Neuron (in vitro differentiated cells): ENCODE results near the gene SOAT2.
"Not testable (repeated sequence)": the region's sequence is repeated elsewhere in the genome, so short reads cannot be mapped to it uniquely, and the experiment has no call there.

Experiments used
- H2AFZ ChIP-seq: one replicate; pipeline ENCODE4 v1.6.1; 2013; ENCODE audit warnings: low read depth, mild to moderate bottlenecking, inconsistent platforms, low read length, moderate library complexity
- H3K27me3 ChIP-seq: one replicate; pipeline ENCODE4 v1.6.1; 2013; ENCODE audit warnings: low read length; ENCODE audit not compliant: insufficient read depth
- H3K36me3 ChIP-seq: one replicate; pipeline ENCODE4 v1.6.1; 2013; ENCODE audit warnings: low read length; ENCODE audit not compliant: insufficient read depth
- H3K4me1 ChIP-seq: one replicate; pipeline ENCODE4 v1.6.1; 2013; ENCODE audit warnings: low read length; ENCODE audit not compliant: insufficient read depth
- H3K4me3 ChIP-seq: 2 replicates; pipeline ENCODE4 v1.5.1; 2013; ENCODE audit warnings: mild to moderate bottlenecking, low read length, moderate library complexity
- H3K9me3 ChIP-seq: one replicate; pipeline ENCODE4 v1.6.1; 2013; ENCODE audit warnings: low read length

Gene SOAT2

DNA sequence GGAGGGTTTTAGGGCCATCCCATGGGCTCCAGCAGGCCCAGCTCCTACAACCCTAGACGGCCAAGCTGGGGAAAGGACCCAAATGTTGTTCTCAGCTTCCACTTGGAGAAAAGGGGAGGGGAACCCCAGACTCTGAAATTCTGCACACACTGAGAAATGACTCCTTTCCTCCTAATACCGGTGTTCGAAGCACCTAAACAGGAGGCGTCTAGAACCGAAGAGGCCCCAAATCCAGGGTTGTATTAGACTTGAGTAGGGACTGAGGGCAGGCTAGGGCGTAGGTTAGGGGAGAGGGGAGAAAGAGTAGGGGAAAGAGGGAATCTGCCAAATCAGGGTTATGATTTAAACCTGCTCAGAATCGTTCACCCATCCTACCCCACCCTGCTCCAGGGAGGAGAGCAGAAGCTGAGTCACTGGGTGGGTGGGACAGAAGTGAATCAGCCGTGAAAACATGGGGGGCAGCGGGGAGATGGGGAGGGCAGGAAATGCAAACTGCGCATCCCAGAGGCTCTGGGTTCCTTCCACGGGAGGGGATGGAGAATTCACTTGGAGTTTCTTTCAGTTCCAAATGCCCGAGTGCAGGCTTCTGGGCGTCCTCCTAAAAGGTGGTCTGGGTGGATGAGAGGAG is 4.8 kb upstream of the SOAT2 start:
- H3K36me3 ChIP-seq, result no peaks in the 10 kb centered on the region
- no peaks in the 10 kb centered on the region for H3K9me3 ChIP-seq
- peak overlapping the region; percentile 73 for H2AFZ ChIP-seq
- H3K4me1 ChIP-seq, result peaks cover 14% of the 10 kb centered on the region
- peaks cover 58% of the 10 kb centered on the region for H3K27me3 ChIP-seq
- peak overlapping the region; percentile 39 for H3K4me3 ChIP-seq

DNA sequence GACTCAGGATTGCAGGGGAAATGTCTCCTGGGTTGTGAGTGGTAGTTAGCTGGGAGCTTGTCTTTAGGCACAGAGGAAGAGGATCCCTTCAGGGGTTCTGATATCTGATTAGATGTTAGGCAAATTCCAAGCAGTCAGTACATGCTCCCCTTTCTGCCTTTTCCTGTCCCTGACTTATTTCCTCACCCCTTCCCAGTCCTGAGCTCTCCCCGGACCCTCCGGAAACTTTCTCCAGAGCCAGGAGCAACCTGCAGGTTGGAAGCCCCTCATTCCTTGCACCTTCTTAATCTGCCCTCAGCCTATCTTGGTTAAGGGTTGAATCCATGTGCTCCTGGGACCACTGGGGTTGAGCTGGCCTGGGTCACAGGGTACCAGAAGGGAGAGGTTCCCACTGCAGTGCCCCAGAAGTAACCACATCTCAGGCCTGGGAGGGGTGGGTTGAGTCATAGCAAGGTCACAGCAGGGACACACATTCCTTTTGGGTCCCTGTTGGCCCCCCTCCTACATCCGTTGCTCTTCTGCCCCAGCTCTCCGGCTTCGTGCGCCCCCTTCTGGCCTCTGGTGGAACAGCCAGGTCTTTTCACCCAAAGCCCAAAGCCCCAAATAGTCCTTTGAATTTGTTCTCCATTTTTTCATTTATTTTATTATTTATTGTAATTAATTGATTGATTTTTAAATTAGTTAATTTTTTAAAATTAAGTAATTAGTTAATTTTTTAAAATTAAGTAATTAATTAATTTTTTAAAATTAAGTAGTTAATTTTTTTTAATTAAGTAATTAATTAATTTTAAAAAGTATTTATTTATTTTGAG is 4.0 kb upstream of the SOAT2 start:
- Histone ChIP-seq H2AFZ (no peak overlapping the region), H3K4me1 (peaks cover 14% of the 10 kb centered on the region), H3K36me3 (no peaks in the 10 kb centered on the region), H3K4me3 (no peak overlapping the region), H3K27me3 (peaks cover 51% of the 10 kb centered on the region), H3K9me3 (no peaks in the 10 kb centered on the region)

DNA sequence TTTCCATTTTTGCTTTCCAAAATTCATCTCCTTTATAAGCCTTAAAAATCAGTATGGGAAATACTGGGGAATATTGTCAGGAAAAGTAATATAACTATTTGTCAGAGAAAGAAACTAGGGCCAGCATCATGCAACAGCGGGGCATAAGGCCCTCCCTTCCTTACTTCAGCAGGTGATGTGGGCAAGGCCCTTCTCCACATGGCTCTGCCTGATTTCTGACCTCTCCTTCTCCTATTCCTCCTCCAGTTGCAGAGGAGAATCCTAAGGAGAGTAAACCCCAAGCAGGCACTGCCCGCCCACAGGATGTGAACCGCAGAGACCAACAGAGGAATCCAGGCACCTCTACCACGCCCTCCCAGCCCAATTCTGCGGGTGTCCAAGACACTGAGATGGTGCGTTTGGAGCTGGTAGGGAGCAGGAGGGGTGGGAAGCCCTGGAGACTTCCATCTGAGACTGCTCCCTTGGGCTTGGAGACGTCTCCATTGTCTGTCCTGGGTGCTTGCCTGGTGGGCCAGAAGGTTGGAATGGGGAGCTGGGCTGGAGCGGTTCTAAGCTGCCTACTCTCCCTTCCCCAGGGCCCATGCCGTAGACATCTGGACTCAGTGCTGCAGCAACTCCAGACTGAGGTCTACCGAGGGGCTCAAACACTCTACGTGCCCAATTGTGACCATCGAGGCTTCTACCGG is 2.7 kb upstream of the SOAT2 start:
- Histone ChIP-seq H2AFZ (no peak overlapping the region), H3K36me3 (no peaks in the 10 kb centered on the region), H3K27me3 (peaks cover 44% of the 10 kb centered on the region), H3K4me1 (peaks cover 14% of the 10 kb centered on the region), H3K4me3 (no peak overlapping the region), H3K9me3 (no peaks in the 10 kb centered on the region)

DNA sequence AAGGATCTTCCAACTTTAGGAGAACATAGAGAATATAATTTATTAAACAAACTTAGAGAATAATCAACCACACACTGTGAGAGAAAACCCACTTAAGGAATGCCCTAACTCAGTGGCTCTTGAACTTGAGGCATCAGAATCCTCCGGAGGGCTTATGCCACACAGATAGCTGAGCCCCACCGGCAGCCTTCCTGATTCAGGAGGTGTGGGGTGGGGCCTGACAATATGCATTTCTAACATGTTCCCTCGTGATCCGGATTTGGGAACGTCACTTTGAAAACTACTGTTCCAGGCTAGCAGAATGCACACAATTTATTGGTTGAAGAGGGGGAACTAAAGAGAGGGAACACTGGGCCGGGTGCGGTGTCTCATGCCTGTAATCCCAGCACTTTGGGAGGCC is 2.0 kb upstream of the SOAT2 start:
- Histone ChIP-seq H2AFZ (no peak overlapping the region), H3K27me3 (peaks cover 38% of the 10 kb centered on the region), H3K36me3 (no peaks in the 10 kb centered on the region), H3K4me3 (no peak overlapping the region), H3K4me1 (peaks cover 14% of the 10 kb centered on the region), H3K9me3 (no peaks in the 10 kb centered on the region)

DNA sequence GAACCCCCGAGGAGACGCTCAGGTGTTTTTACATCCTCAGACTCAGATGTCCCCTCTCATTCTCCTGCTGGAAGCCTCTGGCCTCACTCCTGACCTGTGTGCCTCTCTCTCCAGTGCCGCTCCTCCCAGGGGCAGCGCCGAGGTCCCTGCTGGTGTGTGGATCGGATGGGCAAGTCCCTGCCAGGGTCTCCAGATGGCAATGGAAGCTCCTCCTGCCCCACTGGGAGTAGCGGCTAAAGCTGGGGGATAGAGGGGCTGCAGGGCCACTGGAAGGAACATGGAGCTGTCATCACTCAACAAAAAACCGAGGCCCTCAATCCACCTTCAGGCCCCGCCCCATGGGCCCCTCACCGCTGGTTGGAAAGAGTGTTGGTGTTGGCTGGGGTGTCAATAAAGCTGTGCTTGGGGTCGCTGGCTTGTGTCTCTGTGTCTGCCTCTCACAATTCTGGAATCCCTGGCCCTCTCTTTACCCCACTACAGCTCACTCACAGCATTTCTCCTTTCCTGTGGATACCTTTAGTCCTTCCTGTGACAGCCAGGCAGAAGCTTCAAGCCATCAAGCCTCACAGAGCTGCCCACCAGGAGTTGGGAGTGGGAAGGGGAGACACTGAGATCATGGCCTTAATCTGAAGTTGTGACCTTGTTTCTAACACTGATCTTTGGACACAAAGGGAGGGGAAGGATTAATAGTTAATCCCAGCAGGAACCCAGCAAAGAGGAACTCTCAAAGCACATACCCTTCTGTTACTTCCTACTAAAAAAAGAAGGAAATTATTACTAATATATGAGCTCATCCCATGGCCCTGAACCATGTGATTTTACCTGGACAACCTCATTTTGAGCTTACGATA is 1.1 kb upstream of the SOAT2 start:
- no peak overlapping the region for H3K4me3 ChIP-seq
- H2AFZ ChIP-seq, result no peak overlapping the region
- H3K36me3 ChIP-seq, result no peaks in the 10 kb centered on the region
- H3K4me1 ChIP-seq, result peaks cover 9% of the 10 kb centered on the region
- peaks cover 29% of the 10 kb centered on the region for H3K27me3 ChIP-seq
- H3K9me3 ChIP-seq, result no peaks in the 10 kb centered on the region

DNA sequence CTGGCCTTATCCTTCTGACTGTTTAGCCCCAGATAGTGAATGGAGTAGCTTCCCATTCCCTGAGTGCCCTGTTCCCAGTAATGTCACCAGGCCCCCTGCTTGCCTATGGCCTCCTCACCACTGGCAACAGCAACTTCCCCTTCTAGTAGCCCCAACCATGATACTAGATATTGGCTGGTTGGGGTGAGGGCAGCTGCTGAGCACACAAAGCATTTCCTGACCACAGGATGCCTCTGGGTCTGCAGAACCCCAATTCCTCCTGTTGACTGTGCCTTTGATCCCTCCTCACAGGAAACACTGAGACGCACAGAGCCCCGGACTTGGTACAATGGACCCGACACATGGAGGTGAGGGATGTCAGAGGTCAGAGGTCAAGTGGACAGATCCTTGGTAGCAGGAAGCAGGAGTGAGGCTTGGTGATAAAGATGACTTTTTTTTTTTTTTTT is 597 bp downstream of the SOAT2 start:
- no peaks in the 10 kb centered on the region for H3K9me3 ChIP-seq
- no peaks in the 10 kb centered on the region for H3K36me3 ChIP-seq
- no peaks in the 10 kb centered on the region for H3K4me1 ChIP-seq
- H2AFZ ChIP-seq, result no peak overlapping the region
- peaks cover 12% of the 10 kb centered on the region for H3K27me3 ChIP-seq
- no peak overlapping the region for H3K4me3 ChIP-seq

DNA sequence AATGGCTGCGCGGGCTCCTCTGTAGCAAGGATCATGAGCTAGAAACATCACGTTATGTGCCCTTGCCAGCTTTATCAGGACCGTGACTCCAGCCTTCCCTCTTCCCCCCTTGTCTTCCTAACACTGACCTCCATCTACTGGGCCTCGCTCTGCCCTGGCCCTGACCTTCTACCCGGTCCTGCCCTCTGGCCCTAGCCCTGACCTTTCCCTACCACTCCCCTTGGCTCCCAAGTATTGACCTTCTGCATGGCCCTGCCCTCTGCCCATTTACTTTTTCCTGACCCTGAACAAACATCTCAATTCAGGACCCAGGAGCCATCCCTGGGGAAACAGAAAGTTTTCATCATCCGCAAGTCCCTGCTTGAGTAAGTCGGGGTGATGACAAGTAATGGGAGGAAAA is 2.0 kb downstream of the SOAT2 start:
- no peaks in the 10 kb centered on the region for H3K4me1 ChIP-seq
- H3K36me3 ChIP-seq, result no peaks in the 10 kb centered on the region
- H2AFZ ChIP-seq, result no peak overlapping the region
- H3K4me3 ChIP-seq, result no peak overlapping the region
- peaks cover 1% of the 10 kb centered on the region for H3K9me3 ChIP-seq
- H3K27me3 ChIP-seq, result peaks cover 8% of the 10 kb centered on the region

DNA sequence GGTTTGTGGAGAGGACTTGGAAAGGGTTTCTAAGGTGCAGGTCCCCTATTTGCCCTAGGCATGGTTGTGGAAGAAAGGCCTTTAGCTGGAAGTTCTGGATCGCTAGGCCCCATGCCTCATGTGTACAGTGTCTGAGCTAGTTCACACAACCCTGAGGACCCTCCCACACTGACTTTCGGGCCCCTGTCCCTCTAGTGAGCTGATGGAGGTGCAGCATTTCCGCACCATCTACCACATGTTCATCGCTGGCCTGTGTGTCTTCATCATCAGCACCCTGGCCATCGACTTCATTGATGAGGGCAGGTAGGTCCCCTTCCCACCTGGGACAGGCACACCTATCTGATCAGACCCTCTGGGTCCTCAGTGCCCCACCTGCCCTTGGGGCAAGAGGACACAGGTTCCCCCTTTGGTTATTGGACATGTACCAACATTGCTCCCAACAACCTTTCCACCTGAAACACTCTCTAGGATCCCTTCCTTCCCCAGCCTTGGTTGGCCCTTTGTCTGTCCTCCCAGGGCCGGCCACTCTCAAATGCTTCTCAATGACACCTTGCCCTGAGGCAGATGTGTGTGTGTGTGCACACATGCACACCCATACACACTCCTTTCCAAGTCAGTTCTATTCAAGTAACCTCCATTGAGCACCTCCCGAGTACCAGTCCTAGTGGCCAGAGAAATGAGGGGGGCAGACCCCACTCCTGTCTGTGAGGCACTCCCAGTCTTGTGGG is 2.6 kb downstream of the SOAT2 start:
- no peaks in the 10 kb centered on the region for H3K36me3 ChIP-seq
- no peak overlapping the region for H2AFZ ChIP-seq
- no peaks in the 10 kb centered on the region for H3K4me1 ChIP-seq
- H3K9me3 ChIP-seq, result peaks cover 1% of the 10 kb centered on the region
- H3K4me3 ChIP-seq, result no peak overlapping the region
- peaks cover 4% of the 10 kb centered on the region for H3K27me3 ChIP-seq

DNA sequence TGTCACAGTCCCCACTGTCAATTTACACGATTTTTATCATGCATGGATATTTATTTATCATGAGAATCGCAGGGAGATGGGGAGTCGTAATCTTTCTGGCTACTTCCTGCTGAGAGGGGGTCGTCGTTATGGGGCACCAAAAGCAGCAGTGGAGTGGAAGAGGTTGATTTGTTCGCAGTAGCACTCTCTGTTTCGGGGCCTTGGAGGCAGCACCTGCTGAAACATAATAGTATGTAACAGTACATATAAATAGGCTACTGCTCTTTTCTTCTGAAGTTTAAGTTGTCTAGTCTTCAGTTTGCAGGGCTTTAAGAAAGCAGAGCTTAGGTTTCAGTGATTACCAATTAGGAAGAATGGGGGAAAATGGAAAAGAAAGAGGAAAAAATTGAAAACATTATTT is 3.8 kb downstream of the SOAT2 start:
- no peak overlapping the region for H3K4me3 ChIP-seq
- H3K27me3 ChIP-seq, result peaks cover 4% of the 10 kb centered on the region
- no peak overlapping the region for H2AFZ ChIP-seq
- peaks cover 1% of the 10 kb centered on the region for H3K9me3 ChIP-seq
- no peaks in the 10 kb centered on the region for H3K36me3 ChIP-seq
- no peaks in the 10 kb centered on the region for H3K4me1 ChIP-seq

DNA sequence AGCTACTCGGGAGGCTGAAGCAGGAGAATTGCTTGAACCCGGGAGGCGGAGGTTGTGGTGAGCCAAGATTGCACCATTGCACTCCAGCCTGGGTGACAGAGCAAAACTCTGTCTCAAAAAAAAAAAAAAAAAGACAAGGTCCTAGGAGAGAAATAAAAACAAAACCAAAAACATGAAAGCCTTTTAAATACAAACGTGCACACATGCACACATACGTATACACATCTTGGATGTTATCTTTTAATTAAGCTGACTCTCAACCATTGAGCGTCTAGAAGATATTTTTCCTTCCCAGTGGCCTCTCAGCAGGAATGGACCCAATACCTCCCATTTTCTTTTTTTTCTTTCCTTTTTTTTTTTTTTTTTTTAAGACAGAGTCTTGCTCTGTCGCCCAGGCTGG is 9.1 kb downstream of the SOAT2 start:
- not testable (repeated sequence) for H3K36me3 ChIP-seq, H2AFZ ChIP-seq, H3K27me3 ChIP-seq, H3K4me3 ChIP-seq, H3K9me3 ChIP-seq, H3K4me1 ChIP-seq

DNA sequence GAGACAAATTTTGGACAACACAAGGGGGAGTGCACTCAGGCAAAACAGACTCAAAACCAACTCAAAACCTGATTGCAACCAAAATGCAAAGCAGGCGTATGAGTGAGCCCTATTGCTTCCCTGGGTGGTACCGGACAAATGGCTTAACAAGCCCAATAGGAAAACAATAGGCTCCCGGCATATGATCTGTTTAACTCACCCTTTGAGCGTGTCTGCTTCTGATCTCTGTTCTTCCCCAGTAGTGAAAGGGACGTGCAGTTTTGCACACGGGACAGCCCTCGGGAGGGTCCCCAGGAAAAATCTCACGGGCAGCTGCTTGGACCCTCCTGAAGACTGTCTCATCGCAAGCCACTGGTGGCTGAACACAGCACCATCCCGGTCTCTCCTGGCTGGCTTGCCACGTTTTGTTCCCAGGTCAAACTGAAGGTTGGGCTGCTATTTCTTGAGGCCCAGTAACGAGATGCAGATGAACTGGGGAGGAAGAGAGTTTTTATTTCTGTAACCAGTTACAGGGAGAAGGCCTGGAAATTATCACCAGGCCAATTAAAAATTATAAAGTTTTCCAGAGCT is 9.9 kb downstream of the SOAT2 start:
- Histone ChIP-seq H3K27me3 (no peaks in the 10 kb centered on the region), H3K4me3 (no peak overlapping the region), H3K4me1 (no peaks in the 10 kb centered on the region), H3K9me3 (peaks cover 1% of the 10 kb centered on the region), H3K36me3 (no peaks in the 10 kb centered on the region), H2AFZ (no peak overlapping the region)

DNA sequence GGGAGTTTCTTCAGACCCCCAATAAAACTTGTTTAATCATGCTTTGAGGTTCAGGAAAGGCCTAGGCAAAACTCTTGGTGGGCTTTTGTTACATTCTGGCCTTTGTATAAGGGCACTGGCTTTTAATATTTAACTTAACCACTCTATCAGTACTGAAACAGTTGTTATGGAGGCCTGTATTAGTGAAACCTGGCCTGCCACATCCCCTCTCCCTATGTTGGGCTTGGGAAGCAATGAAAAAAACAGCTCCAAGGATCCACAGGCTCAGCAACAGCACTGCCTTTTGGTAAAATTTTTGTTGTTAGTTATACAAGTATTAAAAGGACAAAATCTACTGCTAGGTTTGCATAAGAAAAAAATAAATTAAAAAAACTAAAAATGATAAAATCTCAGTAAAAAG is 10.7 kb downstream of the SOAT2 start:
- H2AFZ ChIP-seq, result no peak overlapping the region
- peaks cover 1% of the 10 kb centered on the region for H3K9me3 ChIP-seq
- H3K4me3 ChIP-seq, result no peak overlapping the region

More for the DNA sequence above, 10.7 kb downstream of the SOAT2 start:
- H3K27me3 ChIP-seq, result no peaks in the 10 kb centered on the region
- H3K36me3 ChIP-seq, result no peaks in the 10 kb centered on the region
- no peaks in the 10 kb centered on the region for H3K4me1 ChIP-seq
